COLO668 (cell line): Measurements from ENCODE around the gene KCNH8.
"Not testable (repeated sequence)": the region's sequence is repeated elsewhere in the genome, so short reads cannot be mapped to it uniquely, and the experiment has no call there.

Experiments used
- DNase-seq: peaks from one replicate; lab custom pipeline; 2025; ENCODE audit not compliant: unreplicated experiment; lab: John Stamatoyannopoulos, UW

The KCNH8 gene

DNA sequence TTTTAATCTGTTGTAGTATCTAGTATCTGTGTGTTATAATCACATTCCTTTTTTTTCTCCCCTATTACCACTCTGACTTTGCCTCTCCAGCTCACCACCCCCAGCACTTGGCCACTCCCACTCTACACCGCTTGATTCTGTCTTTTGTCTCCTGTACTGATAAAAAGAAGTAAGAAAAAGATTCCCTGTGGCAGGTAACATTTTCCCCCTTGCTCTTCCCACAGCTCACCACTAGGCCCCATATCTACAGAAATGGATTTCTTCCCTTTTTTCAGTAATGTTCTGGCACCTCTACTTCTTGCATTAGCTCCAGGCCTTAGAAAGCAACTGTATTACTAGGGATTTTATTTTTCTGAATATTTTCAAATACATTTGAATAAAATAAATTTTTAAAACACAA is 25.6 kb downstream of the KCNH8 start:
- DNase-seq, result no peak

- DNase-seq, result no peak
Observed at GRCh38 chr3:19183584-19183983, 35.3 kb downstream of the KCNH8 start.

GRCh38 chr3:19190126-19190525 is 41.8 kb downstream of the KCNH8 start:
- no peak for DNase-seq

- no peak for DNase-seq
Observed at GRCh38 chr3:19190602-19191001, 42.3 kb downstream of the KCNH8 start.

DNA sequence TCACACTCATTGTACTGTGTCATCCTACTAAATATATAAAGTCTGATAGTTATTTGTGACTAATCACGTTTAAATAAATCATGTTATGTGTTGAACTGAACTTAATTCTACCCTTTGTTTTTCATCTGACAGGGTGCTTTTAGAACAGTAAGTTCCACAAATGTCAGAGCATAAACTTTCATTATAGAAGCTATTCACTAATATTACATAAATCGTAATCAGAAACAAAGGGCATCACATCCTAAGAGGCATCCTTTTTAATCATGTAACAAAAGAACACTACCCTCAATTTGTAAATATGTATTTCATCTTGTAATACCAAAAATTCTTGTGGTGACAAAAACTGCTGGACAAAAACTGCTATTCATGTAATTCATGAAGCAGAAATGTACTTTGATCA is 50.8 kb downstream of the KCNH8 start:
- no peak for DNase-seq

DNA sequence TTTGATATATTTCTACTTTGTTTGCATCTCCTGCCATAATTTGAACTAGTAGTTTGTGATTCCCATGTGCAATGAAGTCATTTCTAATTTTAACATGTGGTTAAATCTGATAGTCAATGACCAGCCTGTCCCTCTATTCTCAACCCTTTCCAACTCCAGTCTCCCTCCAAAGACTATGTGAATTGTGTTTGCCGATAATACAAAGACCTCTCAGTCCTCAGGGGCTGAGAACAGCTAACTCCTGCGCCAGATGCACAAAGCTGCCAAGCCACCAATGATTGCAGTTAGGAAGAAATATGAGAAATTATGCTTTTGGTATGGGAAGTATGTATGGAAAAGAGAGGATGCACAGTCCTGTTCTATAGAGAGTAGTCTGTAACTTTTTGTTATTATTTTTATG is 54.0 kb downstream of the KCNH8 start:
- DNase-seq, result no peak

GRCh38 chr3:19202754-19203153 is 54.4 kb downstream of the KCNH8 start:
- no peak for DNase-seq

GRCh38 chr3:19206540-19206939 is 58.2 kb downstream of the KCNH8 start:
- DNase-seq, result no peak

DNA sequence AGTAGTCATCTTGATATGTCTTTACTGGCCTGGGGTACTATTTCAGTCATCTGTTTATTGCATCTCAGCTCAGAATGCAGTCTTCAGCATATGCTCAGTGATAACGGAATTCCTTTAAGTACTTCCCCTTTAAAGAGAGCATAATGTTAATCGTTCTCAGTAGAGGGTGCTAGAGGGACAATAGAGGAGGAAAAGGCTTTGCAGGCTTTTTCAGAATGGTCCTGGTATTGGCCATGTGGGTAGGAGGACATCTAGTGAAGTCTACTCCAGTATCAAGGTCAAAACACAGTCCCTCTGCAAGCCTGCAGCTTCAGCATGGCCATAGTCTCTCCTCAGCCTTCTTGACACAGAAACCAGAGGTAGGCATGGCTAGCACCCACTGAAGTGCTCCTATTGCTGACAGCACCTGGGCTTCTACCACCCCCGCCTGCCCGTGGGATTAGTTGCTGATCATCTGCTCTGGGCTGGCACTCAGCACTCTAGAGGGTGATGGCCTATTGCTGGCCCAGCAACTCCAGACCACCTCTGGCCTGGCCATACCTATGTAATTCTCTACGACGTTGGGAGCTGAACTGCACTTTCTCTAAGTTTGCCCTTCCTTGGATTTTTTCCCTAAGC is 65.4 kb downstream of the KCNH8 start:
- DNase-seq, result no peak

DNA sequence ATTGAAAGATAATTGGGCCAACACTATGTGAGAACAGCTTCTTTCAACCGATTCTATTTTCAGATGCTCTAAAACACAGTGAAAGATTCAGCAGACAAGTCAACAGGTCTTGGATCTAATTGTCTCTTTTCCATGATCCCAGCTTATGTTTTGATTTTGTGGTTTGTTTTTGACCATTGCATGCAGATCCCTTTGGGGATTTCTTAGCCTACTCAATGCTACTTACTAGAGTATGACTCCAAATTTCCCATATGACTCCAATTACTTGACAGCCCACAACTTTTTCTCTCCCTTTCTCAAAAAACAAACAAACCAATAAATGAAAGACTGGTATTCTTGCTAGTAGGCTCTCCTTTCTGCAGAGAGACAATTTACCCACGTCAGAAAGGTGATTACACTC is 67.1 kb downstream of the KCNH8 start:
- no peak for DNase-seq

DNA sequence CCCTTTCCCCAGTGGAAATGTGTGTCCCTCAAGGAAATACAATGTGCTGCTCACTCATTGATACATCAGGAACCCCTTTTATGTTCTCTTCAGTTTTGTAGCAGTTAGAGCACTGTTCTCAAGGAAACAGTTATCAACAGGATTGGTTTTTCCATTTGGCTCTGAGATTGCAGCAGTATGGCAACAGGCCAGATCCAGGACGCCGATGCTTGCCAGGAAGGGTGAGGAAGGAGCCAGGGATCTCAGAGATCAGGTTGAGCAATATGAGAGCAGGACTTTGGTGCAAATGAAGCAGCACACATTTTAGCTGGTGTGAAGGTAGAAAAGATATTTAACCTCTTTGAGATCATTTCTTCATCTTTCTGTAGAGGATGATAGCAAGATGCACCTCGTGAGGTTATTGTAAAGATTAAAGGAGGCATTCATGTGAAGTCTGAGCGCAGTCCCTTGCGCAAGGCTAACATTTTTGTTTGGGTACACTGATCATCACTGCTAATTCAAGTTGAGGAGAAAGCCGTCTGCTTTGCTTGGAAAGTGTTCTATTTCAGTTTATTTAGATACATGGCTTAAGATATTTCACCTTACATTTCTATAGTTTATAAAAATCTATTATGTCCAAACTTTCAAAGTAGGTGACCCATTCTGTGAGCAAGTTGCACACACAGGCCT is 68.5 kb downstream of the KCNH8 start:
- DNase-seq, result no peak

DNA sequence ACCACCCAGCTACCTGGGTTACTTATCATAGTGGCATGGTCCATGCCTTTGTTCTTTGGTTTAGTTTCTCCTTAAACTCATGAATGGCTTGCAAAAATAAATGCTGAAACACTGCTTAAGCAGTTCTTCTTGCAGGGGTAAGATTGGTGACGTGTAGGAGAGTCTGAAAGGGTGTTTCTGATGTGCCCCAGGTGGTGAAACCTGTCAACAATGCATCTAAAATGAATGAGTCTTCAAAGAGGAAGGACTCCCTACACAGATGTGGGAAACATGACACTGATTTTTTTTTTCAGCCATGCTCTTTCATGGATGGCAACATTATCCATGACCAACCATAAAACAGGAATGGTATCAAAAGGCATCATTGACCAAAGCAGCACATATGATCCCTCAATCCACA is 72.0 kb downstream of the KCNH8 start:
- DNase-seq, result no peak

DNA sequence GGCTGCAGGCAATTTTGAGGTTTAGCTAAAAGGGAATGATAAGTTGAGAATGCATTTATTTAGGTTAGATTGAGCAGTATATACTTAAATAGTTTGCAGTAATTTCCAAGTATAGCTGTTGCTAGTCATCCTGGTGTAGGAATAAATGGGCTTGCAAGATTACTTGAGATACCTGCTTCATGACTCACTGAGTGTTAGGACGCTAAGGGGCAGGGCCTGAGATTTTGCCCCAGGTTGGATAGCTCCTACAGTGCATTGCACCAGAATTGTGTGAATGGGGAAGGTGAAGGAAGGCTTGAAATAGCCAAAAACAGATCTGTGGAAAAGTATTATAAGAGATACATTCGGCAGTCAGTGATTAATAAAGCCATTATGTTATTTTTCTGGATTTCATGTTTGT is 72.8 kb downstream of the KCNH8 start:
- DNase-seq, result no peak

- no peak for DNase-seq
Observed at GRCh38 chr3:19226479-19226878, 78.2 kb downstream of the KCNH8 start.

GRCh38 chr3:19228167-19228566 is 79.9 kb downstream of the KCNH8 start:
- no peak for DNase-seq

DNA sequence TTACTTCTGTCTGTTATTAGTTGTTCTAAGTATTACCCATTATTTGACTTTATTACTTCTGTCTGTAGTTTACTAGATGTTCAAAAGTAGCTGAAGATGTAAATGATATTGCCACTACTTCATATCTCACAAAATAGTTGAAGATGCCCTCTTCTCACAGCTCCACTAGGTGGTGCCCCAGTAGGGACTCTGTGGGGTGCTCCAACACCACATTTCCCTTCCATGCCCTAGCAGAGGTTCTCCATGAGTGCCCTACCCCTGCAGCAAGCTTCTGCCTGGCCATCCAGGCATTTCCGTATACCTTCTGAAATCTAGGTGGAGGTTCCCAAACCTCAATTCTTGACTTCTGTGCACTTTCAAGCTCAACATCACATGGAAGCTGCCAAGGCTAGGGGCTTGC is 80.8 kb downstream of the KCNH8 start:
- DNase-seq, result no peak

DNA sequence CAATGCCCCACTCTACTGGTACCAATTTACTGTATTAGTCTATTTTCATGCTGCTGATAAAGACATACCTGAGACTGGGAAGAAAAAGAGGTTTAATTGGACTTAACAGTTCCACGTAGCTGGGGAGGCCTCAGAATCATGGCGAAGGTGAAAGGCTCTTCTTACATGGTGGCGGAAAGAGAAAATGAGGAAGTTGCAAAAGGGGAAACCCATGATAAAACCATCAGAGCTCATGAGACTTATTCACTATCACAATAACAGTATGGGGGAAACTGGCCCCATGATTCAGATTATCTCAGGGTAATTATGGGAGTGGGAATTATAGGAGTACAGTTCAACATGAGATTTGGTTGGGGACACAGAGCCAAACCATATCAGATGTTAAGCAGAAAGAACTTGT is 81.6 kb downstream of the KCNH8 start:
- DNase-seq, result not testable (repeated sequence)

- no peak for DNase-seq
Observed at GRCh38 chr3:19231792-19232461, 83.6 kb downstream of the KCNH8 start.

- no peak for DNase-seq
Observed at GRCh38 chr3:19232566-19232965, 84.3 kb downstream of the KCNH8 start.

GRCh38 chr3:19233882-19234784 is 85.8 kb downstream of the KCNH8 start:
- not testable (repeated sequence) for DNase-seq

DNA sequence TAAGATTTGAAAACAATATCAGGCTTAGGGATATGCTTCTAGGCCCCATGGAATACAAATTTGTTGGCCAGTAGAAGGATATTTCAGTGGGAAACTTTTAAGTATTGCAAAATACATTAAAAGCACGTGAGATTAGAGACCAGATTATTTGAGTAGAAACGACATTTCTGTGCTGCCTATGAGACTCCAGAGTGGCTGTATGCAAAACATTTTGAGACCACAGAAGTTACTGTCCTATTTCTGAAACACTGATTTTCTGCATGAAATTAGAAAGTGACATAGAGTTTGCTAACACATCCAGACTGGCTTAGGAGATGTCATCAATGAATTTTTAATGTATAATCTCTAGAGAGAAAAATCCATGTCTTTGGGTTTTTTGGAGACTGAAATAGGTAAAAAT is 99.8 kb downstream of the KCNH8 start:
- no peak for DNase-seq

DNA sequence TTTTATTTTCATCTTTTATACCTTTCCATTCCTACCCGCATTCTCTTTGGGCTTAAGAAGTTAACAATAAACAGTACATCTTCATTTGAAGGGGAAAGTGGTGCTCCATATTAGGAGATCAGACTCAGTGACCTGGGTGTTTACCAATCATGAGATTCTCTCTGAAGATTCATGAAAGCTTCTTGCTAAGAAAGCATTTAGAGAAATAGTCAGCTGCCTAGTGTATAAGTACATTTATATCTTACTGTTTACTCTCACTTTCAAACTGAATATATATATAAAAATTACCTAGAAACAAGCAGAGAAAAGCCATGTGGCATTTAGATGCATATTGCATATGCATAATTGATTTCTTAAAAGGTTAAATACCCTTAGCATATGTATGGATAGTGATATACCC is 100.5 kb downstream of the KCNH8 start:
- no peak for DNase-seq
